Measurements from ENCODE around the gene ALX4.

DNA sequence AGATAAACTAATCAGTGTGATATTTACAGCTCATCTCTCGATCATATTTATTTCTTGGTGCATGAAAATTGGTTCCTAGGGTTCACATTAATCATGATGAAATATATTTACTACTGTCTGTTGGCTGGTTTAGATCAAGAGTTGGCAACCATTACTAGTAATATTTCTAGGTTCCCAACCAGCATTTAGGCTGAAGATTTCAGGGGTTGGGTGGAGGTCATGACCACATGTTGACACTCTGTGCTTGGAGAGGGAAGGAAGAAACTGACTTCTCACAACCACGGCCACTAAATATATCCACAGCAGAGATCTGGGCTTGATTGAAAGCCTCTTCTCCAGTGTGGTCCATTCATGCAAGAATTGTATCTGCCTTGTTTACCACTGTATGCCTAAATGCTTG, 87.9 kb downstream of the ALX4 start:
- no peak for TF ChIP-seq POLR2AphosphoS5 (IDR thresholded peaks at IDR 0.05; ENCODE audit: insufficient read depth, low read depth, low read length)
- TF ChIP-seq JUN (IDR thresholded peaks at IDR 0.05; ENCODE audit: borderline replicate concordance, insufficient read depth, insufficient read length, low read depth), result no peak
- TF ChIP-seq POLR2A (IDR thresholded peaks at IDR 0.05; ENCODE audit: low read depth, low read length), result no peak
- TF ChIP-seq CTCF (IDR thresholded peaks at IDR 0.05; ENCODE audit: extremely low read depth in 1 of 2, insufficient read depth in 1 of 2, low read depth in 1 of 2, low read length in 2 of 2), result no peak
- no peak for TF ChIP-seq FOS (IDR thresholded peaks at IDR 0.05; ENCODE audit: borderline replicate concordance, insufficient read depth, low read length)
- no peak for TF ChIP-seq MAX (IDR thresholded peaks at IDR 0.05; ENCODE audit: insufficient read depth, insufficient read length)
- no peak for TF ChIP-seq GATA2 (IDR thresholded peaks at IDR 0.05; ENCODE audit: insufficient read depth, insufficient read length, low read depth, low read length)
- no peak for TF ChIP-seq EZH2 (IDR thresholded peaks at IDR 0.05; ENCODE audit: borderline replicate concordance, low read depth, low read length, severe bottlenecking)
- no peak for TF ChIP-seq MYC (IDR thresholded peaks at IDR 0.05; ENCODE audit: low read depth, low read length)

Data from endothelial cell of umbilical vein (primary cell).